ENCODE measurements around the gene SLIT3. TPM values are rescaled to one million over a fixed set of nuclear protein-coding genes. Genes with fewer than 3 reads are reported as not detected.
A peak's percentile ranks its signal among the peaks of the same experiment; 100 is the strongest.

The SLIT3 gene
- total RNA-seq, 2 experiments from 2014 or later = not detected

GRCh38 chr5:168818558-168818957, 482.4 kb downstream of the SLIT3 start:
- peaks cover 4% of the 10 kb centered on the region for H3K27me3 Mint-ChIP-seq
- H3K36me3 Mint-ChIP-seq (ENCODE audit: low read depth) = no peaks in the 10 kb centered on the region
- DNase-seq = no peak
- H3K4me1 Mint-ChIP-seq = peaks cover 4% of the 10 kb centered on the region
- CTCF ChIA-PET = no interaction called here
- POLR2A ChIA-PET = no interaction called here
- H3K9me3 Mint-ChIP-seq = no peaks in the 10 kb centered on the region
- no peak overlapping the region for H3K4me3 Mint-ChIP-seq
- no peak overlapping the region for H3K27ac Mint-ChIP-seq

GRCh38 chr5:168817591-168817990, 483.3 kb downstream of the SLIT3 start:
- DNase-seq = no peak
- Mint-ChIP-seq H3K36me3 (ENCODE audit: low read depth) (no peaks in the 10 kb centered on the region), H3K4me1 (no peaks in the 10 kb centered on the region), H3K27me3 (peaks cover 6% of the 10 kb centered on the region), H3K4me3 (no peak overlapping the region), H3K27ac (no peak overlapping the region), H3K9me3 (no peaks in the 10 kb centered on the region)
- ChIA-PET CTCF (no interaction called here), POLR2A (no interaction called here)

- H3K36me3 Mint-ChIP-seq (ENCODE audit: low read depth) = no peaks in the 10 kb centered on the region
Measured at GRCh38 chr5:168816661-168817060, 484.3 kb downstream of the SLIT3 start.

GRCh38 chr5:168813184-168813968, 487.6 kb downstream of the SLIT3 start:
- no peak for DNase-seq
- Mint-ChIP-seq H3K4me3 (no peak overlapping the region), H3K27ac (no peak overlapping the region), H3K4me1 (no peaks in the 10 kb centered on the region), H3K36me3 (ENCODE audit: low read depth) (no peaks in the 10 kb centered on the region), H3K9me3 (no peaks in the 10 kb centered on the region), H3K27me3 (peaks cover 10% of the 10 kb centered on the region)
- CTCF ChIA-PET = interaction anchor here (0.5 to 0.9 kb wide), 3 partner anchors 66 to 1358 kb away, joined by 3 to 4 read pairs (median 3); no protein-coding TSS in a partner anchor
- POLR2A ChIA-PET = no interaction called here

More at GRCh38 chr5:168816661-168817060, 484.3 kb downstream of the SLIT3 start:
- no peak overlapping the region for H3K27ac Mint-ChIP-seq
- peaks cover 8% of the 10 kb centered on the region for H3K27me3 Mint-ChIP-seq
- no peaks in the 10 kb centered on the region for H3K9me3 Mint-ChIP-seq
- H3K4me3 Mint-ChIP-seq = no peak overlapping the region
- no peak for DNase-seq
- POLR2A ChIA-PET = no interaction called here
- CTCF ChIA-PET = no interaction called here
- H3K4me1 Mint-ChIP-seq = no peaks in the 10 kb centered on the region

- POLR2A ChIA-PET = no interaction called here
- H3K36me3 Mint-ChIP-seq (ENCODE audit: low read depth) = no peaks in the 10 kb centered on the region
- H3K4me3 Mint-ChIP-seq = no peak overlapping the region
- CTCF ChIA-PET = no interaction called here
- no peak overlapping the region for H3K27ac Mint-ChIP-seq
- H3K9me3 Mint-ChIP-seq = no peaks in the 10 kb centered on the region
- H3K27me3 Mint-ChIP-seq = peaks cover 10% of the 10 kb centered on the region
- H3K4me1 Mint-ChIP-seq = no peaks in the 10 kb centered on the region
- no peak for DNase-seq
Measured at GRCh38 chr5:168810641-168811040, 490.3 kb downstream of the SLIT3 start.

- Mint-ChIP-seq H3K27ac (no peak overlapping the region), H3K27me3 (peaks cover 13% of the 10 kb centered on the region), H3K4me3 (no peak overlapping the region), H3K4me1 (no peaks in the 10 kb centered on the region), H3K36me3 (ENCODE audit: low read depth) (no peaks in the 10 kb centered on the region), H3K9me3 (no peaks in the 10 kb centered on the region)
- ChIA-PET POLR2A (no interaction called here), CTCF (no interaction called here)
- DNase-seq = no peak
Measured at GRCh38 chr5:168809218-168809617, 491.7 kb downstream of the SLIT3 start.

- H3K27me3 Mint-ChIP-seq = peaks cover 13% of the 10 kb centered on the region
- no peaks in the 10 kb centered on the region for H3K4me1 Mint-ChIP-seq
- H3K4me3 Mint-ChIP-seq = no peak overlapping the region
- no peaks in the 10 kb centered on the region for H3K9me3 Mint-ChIP-seq
- ChIA-PET CTCF (no interaction called here), POLR2A (no interaction called here)
- DNase-seq = no peak
- H3K36me3 Mint-ChIP-seq (ENCODE audit: low read depth) = no peaks in the 10 kb centered on the region
- no peak overlapping the region for H3K27ac Mint-ChIP-seq
Measured at GRCh38 chr5:168808051-168808616, 492.8 kb downstream of the SLIT3 start.

GRCh38 chr5:168807287-168807686, 493.7 kb downstream of the SLIT3 start:
- no peak for DNase-seq
- Mint-ChIP-seq H3K36me3 (ENCODE audit: low read depth) (no peaks in the 10 kb centered on the region), H3K27me3 (peaks cover 11% of the 10 kb centered on the region), H3K4me1 (peaks cover 2% of the 10 kb centered on the region), H3K27ac (no peak overlapping the region), H3K4me3 (no peak overlapping the region), H3K9me3 (no peaks in the 10 kb centered on the region)
- ChIA-PET POLR2A (no interaction called here), CTCF (no interaction called here)

GRCh38 chr5:168803541-168803940, 497.4 kb downstream of the SLIT3 start:
- DNase-seq = no peak
- Mint-ChIP-seq H3K27me3 (peaks cover 6% of the 10 kb centered on the region), H3K9me3 (no peaks in the 10 kb centered on the region), H3K27ac (no peak overlapping the region), H3K4me3 (no peak overlapping the region), H3K4me1 (peaks cover 11% of the 10 kb centered on the region), H3K36me3 (ENCODE audit: low read depth) (no peaks in the 10 kb centered on the region)
- CTCF ChIA-PET = no interaction called here
- POLR2A ChIA-PET = no interaction called here

GRCh38 chr5:168802337-168802736, 498.6 kb downstream of the SLIT3 start:
- no peak for DNase-seq
- H3K4me3 Mint-ChIP-seq = peak overlapping the region; percentile 48
- CTCF ChIA-PET = no interaction called here

GRCh38 chr5:168801567-168801966, 499.4 kb downstream of the SLIT3 start:
- peaks cover 13% of the 10 kb centered on the region for H3K4me1 Mint-ChIP-seq
- peaks cover 6% of the 10 kb centered on the region for H3K27me3 Mint-ChIP-seq
- no peak overlapping the region for H3K4me3 Mint-ChIP-seq
- no peaks in the 10 kb centered on the region for H3K9me3 Mint-ChIP-seq
- DNase-seq = no peak
- no peaks in the 10 kb centered on the region for H3K36me3 Mint-ChIP-seq (ENCODE audit: low read depth)
- ChIA-PET POLR2A (no interaction called here), CTCF (no interaction called here)
- H3K27ac Mint-ChIP-seq = no peak overlapping the region

More at GRCh38 chr5:168802337-168802736, 498.6 kb downstream of the SLIT3 start:
- no peak overlapping the region for H3K27ac Mint-ChIP-seq
- POLR2A ChIA-PET = interaction anchor here (1.0 kb wide), 1 partner anchor 34 kb away, joined by 3 read pairs; no protein-coding TSS in a partner anchor
- H3K9me3 Mint-ChIP-seq = no peaks in the 10 kb centered on the region
- H3K4me1 Mint-ChIP-seq = peaks cover 13% of the 10 kb centered on the region
- H3K36me3 Mint-ChIP-seq (ENCODE audit: low read depth) = no peaks in the 10 kb centered on the region
- peaks cover 6% of the 10 kb centered on the region for H3K27me3 Mint-ChIP-seq

- H3K27me3 Mint-ChIP-seq = peaks cover 6% of the 10 kb centered on the region
- H3K9me3 Mint-ChIP-seq = no peaks in the 10 kb centered on the region
- no peak overlapping the region for H3K4me3 Mint-ChIP-seq
- POLR2A ChIA-PET = no interaction called here
- no peak for DNase-seq
- H3K4me1 Mint-ChIP-seq = peaks cover 13% of the 10 kb centered on the region
- no peaks in the 10 kb centered on the region for H3K36me3 Mint-ChIP-seq (ENCODE audit: low read depth)
- no peak overlapping the region for H3K27ac Mint-ChIP-seq
- CTCF ChIA-PET = no interaction called here
Measured at GRCh38 chr5:168800701-168801100, 500.2 kb downstream of the SLIT3 start.

- ChIA-PET POLR2A (no interaction called here), CTCF (no interaction called here)
- no peak overlapping the region for H3K27ac Mint-ChIP-seq
- peak; percentile 19 for DNase-seq
- peaks cover 13% of the 10 kb centered on the region for H3K4me1 Mint-ChIP-seq
- no peaks in the 10 kb centered on the region for H3K36me3 Mint-ChIP-seq (ENCODE audit: low read depth)
- no peaks in the 10 kb centered on the region for H3K9me3 Mint-ChIP-seq
- H3K27me3 Mint-ChIP-seq = peaks cover 8% of the 10 kb centered on the region
- no peak overlapping the region for H3K4me3 Mint-ChIP-seq
Measured at GRCh38 chr5:168798065-168799023, 502.6 kb downstream of the SLIT3 start.
